Pons (tissue), 1 donor: ENCODE results near the gene DACT2.

Experiments used
- DNase-seq: peaks from one replicate; pipeline ENCODE4 v3.0.0-alpha.2; 2016; ENCODE audit warnings: low spot score

The DACT2 gene

GRCh38 chr6:168263351-168263905 is 56.1 kb downstream of the DACT2 start:
- no peak for DNase-seq

DNA sequence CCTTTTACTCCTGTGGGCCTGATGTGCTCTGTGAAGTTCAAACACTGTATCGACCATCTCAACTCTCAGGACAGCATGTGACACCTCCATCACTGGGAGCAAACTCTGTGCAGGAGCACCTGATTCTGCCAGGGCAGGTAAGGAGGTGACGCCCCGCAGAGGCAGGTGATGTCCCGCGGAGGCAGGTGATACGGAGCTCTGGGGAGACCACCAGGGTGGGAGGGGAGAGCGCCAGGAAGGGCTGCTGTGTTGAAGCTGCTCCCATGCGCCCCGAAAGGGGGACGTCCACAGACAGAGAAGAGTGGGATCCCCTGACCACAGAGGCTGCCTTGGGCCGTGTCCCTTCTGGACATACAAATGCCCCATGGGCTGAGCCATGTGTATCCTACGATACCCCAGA is 58.3 kb downstream of the DACT2 start:
- no peak for DNase-seq

DNA sequence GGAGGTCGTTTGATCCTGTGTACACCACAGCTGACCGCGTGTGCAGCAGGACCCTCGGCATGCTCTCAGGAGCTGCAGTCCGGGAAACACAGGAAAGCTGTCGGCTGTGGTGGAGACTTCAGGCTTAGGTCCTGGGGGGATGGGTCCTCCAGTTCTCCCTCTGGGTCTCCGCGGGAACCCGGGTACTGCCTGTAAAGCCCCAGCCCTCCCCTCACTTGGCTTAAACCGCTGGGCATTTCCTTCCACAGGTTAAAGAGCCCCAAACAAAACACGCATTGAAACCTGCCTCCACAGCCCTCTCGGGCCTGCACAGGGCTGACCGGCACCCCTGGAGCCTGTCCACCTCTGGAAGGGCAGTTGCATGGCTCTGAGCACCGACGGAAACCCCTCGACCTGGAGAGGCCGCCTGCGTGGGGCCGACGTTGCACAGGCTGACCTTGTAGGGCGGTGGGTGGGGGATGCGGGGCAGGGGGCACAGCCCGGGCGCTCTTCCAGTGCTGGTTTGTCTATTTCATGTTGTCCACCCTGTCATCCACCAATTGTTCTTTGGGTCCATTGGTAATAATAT is 59.1 kb downstream of the DACT2 start:
- no peak for DNase-seq

GRCh38 chr6:168258795-168259194 is 60.8 kb downstream of the DACT2 start:
- DNase-seq, result no peak

GRCh38 chr6:168256940-168257339 is 62.6 kb downstream of the DACT2 start:
- DNase-seq, result no peak
